Measurements from ENCODE around the gene DBI.

Gene DBI

DNA sequence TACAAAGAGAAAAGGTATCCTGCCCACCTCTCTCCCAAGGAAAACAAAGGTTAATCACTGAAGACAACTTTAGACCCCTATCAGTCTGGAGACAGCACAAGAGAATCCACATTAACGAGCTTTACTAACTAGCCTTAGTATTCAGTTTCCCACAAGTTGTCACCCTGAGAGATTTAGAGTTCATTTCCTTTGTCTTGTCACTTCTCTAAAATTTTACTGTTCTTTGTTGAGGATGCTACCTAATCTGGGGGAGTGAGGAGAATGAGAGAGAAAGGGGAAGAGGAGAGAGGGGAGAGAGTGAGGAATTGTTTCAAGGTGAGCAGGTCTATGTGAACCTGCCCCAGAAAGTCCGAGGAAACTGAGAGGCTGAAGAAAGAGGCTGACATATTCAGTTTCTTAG, 28.5 kb upstream of the DBI start:
- no peak overlapping the region for H3K4me3 ChIP-seq (ENCODE audit: low read depth, low read length)
- H3K27me3 ChIP-seq (ENCODE audit: control insufficient read depth, insufficient read depth, low read length) = no peaks in the 10 kb centered on the region
- no peaks in the 10 kb centered on the region for H3K36me3 ChIP-seq (ENCODE audit: control insufficient read depth, insufficient read depth, low read length)
- H3K9me3 ChIP-seq (ENCODE audit: control insufficient read depth, insufficient read depth, low read depth, low read length) = no peaks in the 10 kb centered on the region
- H3K27ac ChIP-seq (ENCODE audit: low read depth, low read length) = no peak overlapping the region
- H3K9ac ChIP-seq (ENCODE audit: low read length) = no peak overlapping the region
- H3K4me1 ChIP-seq (ENCODE audit: control insufficient read depth, insufficient read depth, low read length) = no peaks in the 10 kb centered on the region

GRCh38 chr2:119338826-119339561, 27.8 kb upstream of the DBI start:
- H3K27me3 ChIP-seq (ENCODE audit: control insufficient read depth, insufficient read depth, low read length) = no peaks in the 10 kb centered on the region
- no peaks in the 10 kb centered on the region for H3K36me3 ChIP-seq (ENCODE audit: control insufficient read depth, insufficient read depth, low read length)
- H3K9me3 ChIP-seq (ENCODE audit: control insufficient read depth, insufficient read depth, low read depth, low read length) = no peaks in the 10 kb centered on the region
- H3K4me3 ChIP-seq (ENCODE audit: low read depth, low read length) = no peak overlapping the region
- H3K4me1 ChIP-seq (ENCODE audit: control insufficient read depth, insufficient read depth, low read length) = no peaks in the 10 kb centered on the region
- H3K9ac ChIP-seq (ENCODE audit: low read length) = no peak overlapping the region
- H3K27ac ChIP-seq (ENCODE audit: low read depth, low read length) = no peak overlapping the region

- no peaks in the 10 kb centered on the region for H3K4me1 ChIP-seq (ENCODE audit: control insufficient read depth, insufficient read depth, low read length)
- H3K27me3 ChIP-seq (ENCODE audit: control insufficient read depth, insufficient read depth, low read length) = no peaks in the 10 kb centered on the region
- no peak overlapping the region for H3K27ac ChIP-seq (ENCODE audit: low read depth, low read length)
- H3K4me3 ChIP-seq (ENCODE audit: low read depth, low read length) = no peak overlapping the region
- H3K36me3 ChIP-seq (ENCODE audit: control insufficient read depth, insufficient read depth, low read length) = no peaks in the 10 kb centered on the region
- H3K9me3 ChIP-seq (ENCODE audit: control insufficient read depth, insufficient read depth, low read depth, low read length) = no peaks in the 10 kb centered on the region
- H3K9ac ChIP-seq (ENCODE audit: low read length) = no peak overlapping the region
These were observed 27.2 kb upstream of the DBI start for GRCh38 chr2:119339562-119339923.

DNA sequence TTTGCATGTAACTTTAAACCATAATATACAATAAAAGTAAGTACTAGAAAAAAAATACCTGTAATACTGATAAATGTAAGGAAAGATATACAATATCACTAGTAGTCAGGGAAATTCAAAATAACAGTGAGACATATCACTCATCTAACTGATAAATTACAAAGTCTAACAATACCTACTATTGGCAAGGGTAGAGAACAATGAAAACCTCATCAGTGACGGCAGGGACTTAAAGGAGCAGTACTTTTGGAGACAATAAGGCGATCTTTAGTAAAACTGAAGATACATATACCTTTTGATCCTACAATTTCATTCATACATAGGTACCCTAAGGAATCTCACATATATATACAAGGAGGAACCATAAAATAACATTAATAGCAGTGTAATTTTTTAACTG, 25.1 kb upstream of the DBI start:
- Histone ChIP-seq H3K36me3 (ENCODE audit: control insufficient read depth, insufficient read depth, low read length) (no peaks in the 10 kb centered on the region), H3K27me3 (ENCODE audit: control insufficient read depth, insufficient read depth, low read length) (no peaks in the 10 kb centered on the region), H3K4me1 (ENCODE audit: control insufficient read depth, insufficient read depth, low read length) (no peaks in the 10 kb centered on the region), H3K9ac (ENCODE audit: low read length) (no peak overlapping the region), H3K27ac (ENCODE audit: low read depth, low read length) (no peak overlapping the region), H3K9me3 (ENCODE audit: control insufficient read depth, insufficient read depth, low read depth, low read length) (no peaks in the 10 kb centered on the region), H3K4me3 (ENCODE audit: low read depth, low read length) (no peak overlapping the region)

GRCh38 chr2:119349289-119349688, 17.5 kb upstream of the DBI start:
- H3K9me3 ChIP-seq (ENCODE audit: control insufficient read depth, insufficient read depth, low read depth, low read length) = no peaks in the 10 kb centered on the region
- no peaks in the 10 kb centered on the region for H3K27me3 ChIP-seq (ENCODE audit: control insufficient read depth, insufficient read depth, low read length)
- H3K4me1 ChIP-seq (ENCODE audit: control insufficient read depth, insufficient read depth, low read length) = peaks cover 10% of the 10 kb centered on the region

DNA sequence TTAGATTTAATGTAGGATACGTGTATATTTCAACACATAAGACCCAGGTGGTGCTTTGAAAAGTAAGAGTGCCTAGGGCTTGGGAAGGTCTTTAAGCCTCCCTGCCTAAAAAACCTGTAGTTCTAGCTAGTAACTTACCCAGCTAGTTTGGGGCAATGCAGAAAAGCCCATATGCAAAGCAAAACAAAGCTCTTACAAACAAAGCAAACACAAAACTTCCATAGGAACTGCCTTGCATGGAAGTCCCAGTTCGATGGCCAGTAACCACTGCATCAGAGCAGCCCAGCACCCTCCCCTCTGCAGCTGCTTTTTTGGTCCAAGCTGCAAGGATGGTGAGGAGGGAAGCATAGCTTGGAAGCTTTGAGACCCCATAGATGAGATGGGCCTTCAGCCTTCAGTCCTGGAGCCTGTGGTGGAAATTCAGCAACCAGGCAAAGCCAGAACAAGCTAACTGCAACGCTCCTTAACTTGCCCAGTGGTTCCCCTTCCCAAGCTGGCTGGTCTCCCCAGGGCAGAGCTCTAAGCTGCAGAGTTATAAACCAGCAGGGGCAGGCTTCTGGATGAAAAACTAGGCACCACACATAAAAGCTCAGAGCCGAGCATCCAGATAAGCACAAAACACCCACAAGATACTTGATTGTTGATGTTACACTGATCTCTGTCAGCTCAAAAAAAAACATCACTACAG, 16.3 kb upstream of the DBI start:
- Histone ChIP-seq H3K27ac (ENCODE audit: low read depth, low read length) (no peak overlapping the region), H3K9me3 (ENCODE audit: control insufficient read depth, insufficient read depth, low read depth, low read length) (no peaks in the 10 kb centered on the region), H3K36me3 (ENCODE audit: control insufficient read depth, insufficient read depth, low read length) (no peaks in the 10 kb centered on the region), H3K27me3 (ENCODE audit: control insufficient read depth, insufficient read depth, low read length) (no peaks in the 10 kb centered on the region), H3K4me3 (ENCODE audit: low read depth, low read length) (0 out of 2 replicates have a peak overlapping the region, but pooled peaks have one; percentile 20), H3K9ac (ENCODE audit: low read length) (no peak overlapping the region), H3K4me1 (ENCODE audit: control insufficient read depth, insufficient read depth, low read length) (peaks cover 10% of the 10 kb centered on the region)

More at GRCh38 chr2:119349289-119349688, 17.5 kb upstream of the DBI start:
- Histone ChIP-seq H3K4me3 (ENCODE audit: low read depth, low read length) (no peak overlapping the region), H3K27ac (ENCODE audit: low read depth, low read length) (no peak overlapping the region), H3K36me3 (ENCODE audit: control insufficient read depth, insufficient read depth, low read length) (no peaks in the 10 kb centered on the region), H3K9ac (ENCODE audit: low read length) (no peak overlapping the region)

DNA sequence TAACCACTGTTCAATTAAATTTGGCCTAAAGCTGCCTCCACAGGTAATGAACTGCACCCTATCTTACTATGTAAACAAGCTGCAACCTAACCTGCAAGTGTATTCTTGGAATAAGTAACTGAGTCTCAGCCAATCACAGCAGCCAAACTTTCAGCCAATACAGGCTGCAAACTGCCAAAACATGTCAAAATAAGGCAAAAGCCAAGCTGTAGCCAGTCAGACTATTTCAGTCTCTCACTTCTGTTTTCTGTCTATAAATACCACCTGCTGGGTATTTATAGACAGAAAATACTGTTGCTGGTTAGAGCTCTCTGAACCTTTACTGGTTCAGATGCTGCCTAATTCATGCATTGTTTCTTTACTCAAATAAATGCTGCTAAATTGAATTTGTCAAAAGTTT, 14.4 kb upstream of the DBI start:
- no peaks in the 10 kb centered on the region for H3K36me3 ChIP-seq (ENCODE audit: control insufficient read depth, insufficient read depth, low read length)
- no peak overlapping the region for H3K9ac ChIP-seq (ENCODE audit: low read length)
- H3K27me3 ChIP-seq (ENCODE audit: control insufficient read depth, insufficient read depth, low read length) = no peaks in the 10 kb centered on the region
- no peaks in the 10 kb centered on the region for H3K9me3 ChIP-seq (ENCODE audit: control insufficient read depth, insufficient read depth, low read depth, low read length)
- no peak overlapping the region for H3K4me3 ChIP-seq (ENCODE audit: low read depth, low read length)
- H3K27ac ChIP-seq (ENCODE audit: low read depth, low read length) = no peak overlapping the region
- peaks cover 10% of the 10 kb centered on the region for H3K4me1 ChIP-seq (ENCODE audit: control insufficient read depth, insufficient read depth, low read length)

- Histone ChIP-seq H3K9me3 (ENCODE audit: control insufficient read depth, insufficient read depth, low read depth, low read length) (no peaks in the 10 kb centered on the region), H3K4me1 (ENCODE audit: control insufficient read depth, insufficient read depth, low read length) (peaks cover 4% of the 10 kb centered on the region), H3K36me3 (ENCODE audit: control insufficient read depth, insufficient read depth, low read length) (no peaks in the 10 kb centered on the region), H3K9ac (ENCODE audit: low read length) (no peak overlapping the region), H3K27me3 (ENCODE audit: control insufficient read depth, insufficient read depth, low read length) (no peaks in the 10 kb centered on the region), H3K4me3 (ENCODE audit: low read depth, low read length) (no peak overlapping the region), H3K27ac (ENCODE audit: low read depth, low read length) (no peak overlapping the region)
These were observed 11.9 kb upstream of the DBI start for GRCh38 chr2:119354860-119355259.

- Histone ChIP-seq H3K27me3 (ENCODE audit: control insufficient read depth, insufficient read depth, low read length) (no peaks in the 10 kb centered on the region), H3K36me3 (ENCODE audit: control insufficient read depth, insufficient read depth, low read length) (no peaks in the 10 kb centered on the region), H3K9me3 (ENCODE audit: control insufficient read depth, insufficient read depth, low read depth, low read length) (no peaks in the 10 kb centered on the region), H3K4me3 (ENCODE audit: low read depth, low read length) (no peak overlapping the region), H3K27ac (ENCODE audit: low read depth, low read length) (no peak overlapping the region), H3K9ac (ENCODE audit: low read length) (no peak overlapping the region), H3K4me1 (ENCODE audit: control insufficient read depth, insufficient read depth, low read length) (no peaks in the 10 kb centered on the region)
These were observed 7.0 kb upstream of the DBI start for GRCh38 chr2:119359774-119360173.

DNA sequence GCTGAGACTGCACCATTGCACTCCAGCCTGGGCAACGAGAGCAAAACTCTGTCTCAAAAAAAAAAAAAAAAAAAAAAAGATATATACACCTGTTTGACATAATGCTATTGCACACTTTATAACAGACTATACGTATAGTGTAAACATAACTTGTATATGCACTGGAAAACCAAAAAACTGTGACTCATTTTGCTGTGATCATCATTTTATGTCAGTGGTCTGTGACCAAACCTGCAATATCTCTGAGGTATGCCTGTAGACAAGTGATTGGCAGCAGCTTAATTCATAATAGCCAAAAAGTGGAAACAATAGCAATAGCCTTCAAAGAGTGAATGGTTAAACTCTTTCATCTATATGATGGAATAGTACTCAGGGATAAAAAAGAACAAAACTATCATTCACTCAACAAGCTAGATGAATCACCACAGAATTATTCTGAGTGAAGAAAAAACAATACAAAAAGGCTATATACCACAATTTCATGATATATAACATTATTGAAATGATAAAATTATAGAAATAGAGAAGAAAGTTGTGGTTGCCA, 6.3 kb upstream of the DBI start:
- Histone ChIP-seq H3K9ac (ENCODE audit: low read length) (no peak overlapping the region), H3K4me1 (ENCODE audit: control insufficient read depth, insufficient read depth, low read length) (peaks cover 3% of the 10 kb centered on the region), H3K4me3 (ENCODE audit: low read depth, low read length) (no peak overlapping the region), H3K9me3 (ENCODE audit: control insufficient read depth, insufficient read depth, low read depth, low read length) (no peaks in the 10 kb centered on the region), H3K27me3 (ENCODE audit: control insufficient read depth, insufficient read depth, low read length) (no peaks in the 10 kb centered on the region), H3K36me3 (ENCODE audit: control insufficient read depth, insufficient read depth, low read length) (no peaks in the 10 kb centered on the region), H3K27ac (ENCODE audit: low read depth, low read length) (no peak overlapping the region)

- Histone ChIP-seq H3K4me3 (ENCODE audit: low read depth, low read length) (peak overlapping the region; percentile 93; the same call in 1 of the 2 replicates), H3K4me1 (ENCODE audit: control insufficient read depth, insufficient read depth, low read length) (peaks cover 11% of the 10 kb centered on the region), H3K27me3 (ENCODE audit: control insufficient read depth, insufficient read depth, low read length) (no peaks in the 10 kb centered on the region), H3K36me3 (ENCODE audit: control insufficient read depth, insufficient read depth, low read length) (peaks cover 16% of the 10 kb centered on the region), H3K9ac (ENCODE audit: low read length) (no peak overlapping the region), H3K27ac (ENCODE audit: low read depth, low read length) (no peak overlapping the region), H3K9me3 (ENCODE audit: control insufficient read depth, insufficient read depth, low read depth, low read length) (no peaks in the 10 kb centered on the region)
These were observed 2.0 kb upstream of the DBI start for GRCh38 chr2:119364798-119365197.

Data from HUES6 (cell line).